Parathyroid adenoma (tissue), 2 donors: ENCODE results near the gene DBN1.

Experiments
- H2AFZ ChIP-seq: fragments of 300-600 bp; sonication (generic); one replicate; pipeline ENCODE4 v1.7.0; 2017; ENCODE audit warnings: antibody characterized with exemption, mild to moderate bottlenecking
- H3K27ac ChIP-seq: fragments of 300-600 bp; sonication (generic); one replicate; pipeline ENCODE4 v1.7.0; 2017
- H3K27me3 ChIP-seq: fragments of 300-600 bp; sonication (generic); one replicate; pipeline ENCODE4 v1.7.0; 2017; ENCODE audit warnings: low read length; ENCODE audit not compliant: control insufficient read depth, insufficient read depth
- H3K36me3 ChIP-seq: fragments of 300-600 bp; sonication (generic); one replicate; pipeline ENCODE4 v1.7.0; 2017; ENCODE audit warnings: low read length; ENCODE audit not compliant: control insufficient read depth, insufficient read depth
- H3K4me1 ChIP-seq: fragments of 300-600 bp; sonication (generic); one replicate; pipeline ENCODE4 v1.7.0; 2017; ENCODE audit warnings: control low read depth
- H3K4me2 ChIP-seq: fragments of 300-600 bp; sonication (generic); one replicate; pipeline ENCODE4 v1.7.0; 2017; ENCODE audit warnings: low read length
- H3K4me3 ChIP-seq: fragments of 300-600 bp; sonication (generic); one replicate; pipeline ENCODE4 v1.7.0; 2017; ENCODE audit warnings: low read depth, low read length
- H3K79me2 ChIP-seq: fragments of 300-600 bp; sonication (generic); one replicate; pipeline ENCODE4 v1.7.0; 2017; ENCODE audit warnings: control low read depth
- H3K9ac ChIP-seq: fragments of 300-600 bp; sonication (generic); one replicate; pipeline ENCODE4 v1.7.0; 2017; ENCODE audit warnings: mild to moderate bottlenecking
- H3K9me3 ChIP-seq: fragments of 300-600 bp; sonication (generic); one replicate; pipeline ENCODE4 v1.7.0; 2017; ENCODE audit warnings: low read length; ENCODE audit not compliant: control insufficient read depth
- TF ChIP-seq, protein P1 (sequence below): fragments of 300-600 bp; sonication (generic); IDR thresholded peaks from one replicate; pipeline ENCODE4 v1.7.0; 2017; ENCODE audit warnings: antibody characterized with exemption, mild to moderate bottlenecking
- donor health status: primary hyperparathyroidism.

DBN1 gene

DNA sequence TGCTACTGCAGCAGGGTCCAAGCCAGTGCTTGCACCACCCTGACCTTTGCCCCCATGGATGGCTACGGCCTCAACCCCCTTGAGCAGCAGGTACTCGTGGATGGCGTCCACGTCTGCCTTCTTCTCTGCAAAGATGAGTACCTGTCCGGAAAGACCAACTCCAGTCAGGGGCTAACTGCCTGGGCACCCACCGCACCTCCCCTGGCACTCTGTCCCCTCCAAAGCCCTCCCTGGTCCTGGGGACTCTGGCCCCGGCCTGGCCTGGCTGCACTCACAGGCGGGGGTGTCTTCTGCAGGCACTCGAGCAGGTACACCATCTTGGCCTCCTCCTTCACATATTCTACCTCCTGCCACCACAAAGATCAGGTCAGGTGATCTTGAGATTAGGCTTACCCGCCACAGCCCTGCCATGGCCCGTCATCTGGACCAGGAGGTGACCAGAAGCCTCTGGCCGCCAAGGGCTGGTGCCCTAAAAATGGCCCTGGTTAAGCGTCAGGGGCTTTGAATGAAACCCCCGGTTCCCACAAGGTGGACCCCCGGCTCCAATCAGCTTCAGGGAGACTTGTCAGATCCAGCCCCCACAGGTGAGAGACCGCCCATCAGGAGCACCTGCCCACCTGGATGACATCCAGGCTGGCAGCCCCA is 39.4 kb upstream of the DBN1 start:
- H3K9ac ChIP-seq: no peak overlapping the region
- H3K36me3 ChIP-seq: no peaks in the 10 kb centered on the region
- H2AFZ ChIP-seq: no peak overlapping the region
- no peak overlapping the region for H3K27ac ChIP-seq
- no peak overlapping the region for H3K4me3 ChIP-seq
- peaks cover 9% of the 10 kb centered on the region for H3K79me2 ChIP-seq
- no peaks in the 10 kb centered on the region for H3K4me1 ChIP-seq
- TF ChIP-seq, protein P1, sequence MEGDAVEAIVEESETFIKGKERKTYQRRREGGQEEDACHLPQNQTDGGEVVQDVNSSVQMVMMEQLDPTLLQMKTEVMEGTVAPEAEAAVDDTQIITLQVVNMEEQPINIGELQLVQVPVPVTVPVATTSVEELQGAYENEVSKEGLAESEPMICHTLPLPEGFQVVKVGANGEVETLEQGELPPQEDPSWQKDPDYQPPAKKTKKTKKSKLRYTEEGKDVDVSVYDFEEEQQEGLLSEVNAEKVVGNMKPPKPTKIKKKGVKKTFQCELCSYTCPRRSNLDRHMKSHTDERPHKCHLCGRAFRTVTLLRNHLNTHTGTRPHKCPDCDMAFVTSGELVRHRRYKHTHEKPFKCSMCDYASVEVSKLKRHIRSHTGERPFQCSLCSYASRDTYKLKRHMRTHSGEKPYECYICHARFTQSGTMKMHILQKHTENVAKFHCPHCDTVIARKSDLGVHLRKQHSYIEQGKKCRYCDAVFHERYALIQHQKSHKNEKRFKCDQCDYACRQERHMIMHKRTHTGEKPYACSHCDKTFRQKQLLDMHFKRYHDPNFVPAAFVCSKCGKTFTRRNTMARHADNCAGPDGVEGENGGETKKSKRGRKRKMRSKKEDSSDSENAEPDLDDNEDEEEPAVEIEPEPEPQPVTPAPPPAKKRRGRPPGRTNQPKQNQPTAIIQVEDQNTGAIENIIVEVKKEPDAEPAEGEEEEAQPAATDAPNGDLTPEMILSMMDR: no peak
- no peak overlapping the region for H3K4me2 ChIP-seq
- H3K27me3 ChIP-seq: no peaks in the 10 kb centered on the region
- no peaks in the 10 kb centered on the region for H3K9me3 ChIP-seq

DNA sequence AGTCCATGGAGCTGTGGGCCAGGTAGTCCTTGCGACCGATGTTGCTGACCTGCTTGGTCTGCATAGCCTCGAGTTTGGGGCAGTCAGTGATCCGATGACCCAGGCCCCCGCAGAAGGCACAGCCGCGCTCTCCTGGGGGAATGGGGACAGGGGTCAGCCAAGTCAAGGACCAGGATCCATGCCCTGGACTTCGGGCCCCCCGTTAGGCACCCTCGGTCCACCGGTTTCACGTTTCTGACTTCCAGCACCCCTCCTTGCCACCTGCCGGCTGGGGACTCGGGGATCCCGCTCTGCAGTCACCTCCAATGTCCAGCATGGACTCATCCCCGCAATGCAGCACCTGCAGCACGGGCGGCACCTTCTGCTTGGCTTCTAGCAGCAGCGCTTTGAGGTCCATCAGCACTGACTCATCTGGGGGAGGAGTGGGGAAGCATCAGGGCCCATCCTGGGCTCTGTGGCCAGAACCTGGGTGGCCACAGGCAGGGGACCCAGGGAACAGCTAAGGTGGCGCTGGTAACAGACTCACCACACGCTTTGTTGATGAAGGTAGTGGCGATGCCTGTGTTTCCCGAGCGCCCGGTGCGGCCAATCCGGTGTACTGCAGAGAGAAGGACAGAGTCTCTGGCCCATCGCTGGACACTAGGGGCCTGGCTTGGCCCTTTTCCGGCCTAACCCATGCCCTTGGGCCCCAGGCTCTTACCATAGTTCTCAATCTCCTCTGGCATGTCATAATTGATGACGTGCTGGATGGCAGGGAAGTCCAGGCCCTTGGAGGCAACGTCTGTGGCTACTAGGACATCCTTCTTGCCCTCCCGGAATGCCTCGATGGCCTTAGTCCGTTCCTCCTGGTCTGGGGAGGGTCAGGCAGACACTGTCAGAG is 38.6 kb upstream of the DBN1 start:
- Histone ChIP-seq H3K9me3 (no peaks in the 10 kb centered on the region), H2AFZ (no peak overlapping the region), H3K4me3 (no peak overlapping the region), H3K4me1 (no peaks in the 10 kb centered on the region), H3K27ac (no peak overlapping the region), H3K79me2 (peaks cover 9% of the 10 kb centered on the region), H3K9ac (no peak overlapping the region), H3K4me2 (no peak overlapping the region), H3K36me3 (no peaks in the 10 kb centered on the region), H3K27me3 (no peaks in the 10 kb centered on the region)
- TF ChIP-seq, protein P1: no peak

DNA sequence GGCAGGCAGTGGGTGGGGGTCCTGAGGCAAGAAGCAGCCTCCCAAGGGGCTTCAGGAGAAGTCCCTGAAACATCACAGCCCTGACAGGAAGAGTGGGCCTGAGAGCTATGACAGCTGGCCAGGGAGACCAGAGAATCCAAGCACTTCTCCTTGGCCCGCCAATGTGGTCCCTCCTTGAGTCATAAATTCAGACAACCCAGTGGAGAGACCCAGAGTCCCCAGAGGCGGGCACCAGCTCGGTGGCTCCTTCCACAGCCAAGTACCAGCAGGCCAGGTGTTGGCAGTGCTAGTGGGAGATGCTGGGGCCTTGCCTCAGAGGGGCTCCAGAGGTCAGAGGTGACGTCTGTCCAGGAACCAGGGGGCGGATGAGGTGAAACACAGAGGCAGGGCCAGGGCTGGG is 37.7 kb upstream of the DBN1 start:
- no peaks in the 10 kb centered on the region for H3K36me3 ChIP-seq
- H3K79me2 ChIP-seq: peaks cover 6% of the 10 kb centered on the region
- no peak overlapping the region for H2AFZ ChIP-seq
- H3K9ac ChIP-seq: no peak overlapping the region
- no peak overlapping the region for H3K4me2 ChIP-seq
- no peaks in the 10 kb centered on the region for H3K4me1 ChIP-seq
- H3K27ac ChIP-seq: no peak overlapping the region
- H3K27me3 ChIP-seq: no peaks in the 10 kb centered on the region
- H3K4me3 ChIP-seq: no peak overlapping the region
- TF ChIP-seq, protein P1: no peak
- H3K9me3 ChIP-seq: no peaks in the 10 kb centered on the region

DNA sequence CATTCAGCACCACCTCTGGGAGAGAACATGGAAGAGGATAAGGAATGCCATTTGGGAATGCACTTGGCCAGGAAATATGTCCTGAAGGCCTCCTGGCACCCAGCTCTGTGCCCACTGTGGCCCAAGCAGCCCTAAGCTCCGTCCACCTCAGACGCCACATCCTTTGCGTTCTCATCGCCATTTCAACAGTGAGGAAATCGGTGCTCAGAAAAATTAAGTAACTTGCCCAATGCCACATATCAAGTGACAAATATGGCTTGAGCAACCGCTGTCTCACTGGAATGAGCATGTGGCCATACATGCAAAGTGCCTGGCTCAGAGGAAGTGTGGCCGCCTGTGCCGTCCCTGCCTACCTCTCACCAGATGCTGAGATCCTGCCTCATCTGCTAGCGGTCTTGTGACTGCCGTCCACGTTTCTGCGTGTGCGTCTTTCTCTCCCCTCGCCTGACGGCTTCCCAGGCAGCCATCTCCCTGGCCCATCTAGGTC is 37.2 kb upstream of the DBN1 start:
- TF ChIP-seq, protein P1: no peak
- no peak overlapping the region for H3K27ac ChIP-seq
- H3K36me3 ChIP-seq: no peaks in the 10 kb centered on the region

More for the DNA sequence above, 37.2 kb upstream of the DBN1 start:
- Histone ChIP-seq H3K4me1 (no peaks in the 10 kb centered on the region), H3K4me3 (no peak overlapping the region), H3K9ac (no peak overlapping the region), H2AFZ (no peak overlapping the region), H3K4me2 (no peak overlapping the region), H3K9me3 (no peaks in the 10 kb centered on the region), H3K27me3 (no peaks in the 10 kb centered on the region), H3K79me2 (peaks cover 2% of the 10 kb centered on the region)
